ENCODE data around the gene ZGPAT.

- TF ChIP-seq POLR2A (IDR thresholded peaks at IDR 0.05; ENCODE audit: low read length) (no peak), GATA1 (IDR thresholded peaks at IDR 0.05; ENCODE audit: low read depth, low read length) (no peak)
Measured at GRCh38 chr20:63768591-63769515, 61.0 kb downstream of the ZGPAT start.

All from erythroblast (primary cell).